ENCODE measurements around the gene DAPK2. TPM values are rescaled to one million over a fixed set of nuclear protein-coding genes. Genes with fewer than 3 reads are reported as not detected.

DAPK2 gene
- polyA plus RNA-seq, 2 of the 4 experiments (the other 2 are of a cell fraction) = 3.1 to 4.8 TPM

GRCh38 chr15:63880744-63881143, 165.5 kb downstream of the DAPK2 start:
- TF ChIP-seq RARB (CRISPR knock-in tag; IDR thresholded peaks at IDR 0.05) (no peak), JUN (IDR thresholded peaks at IDR 0.05) (no peak), BHLHE40 (IDR thresholded peaks at IDR 0.05; ENCODE audit: low read depth, low read length) (no peak), NR3C1 (IDR thresholded peaks at IDR 0.05) (no peak), RAD21 (conservative IDR thresholded peaks at IDR 0.05 in 1 of 2, IDR thresholded peaks at IDR 0.05 in 1 of 2) (no peak), ELK1 (IDR thresholded peaks at IDR 0.05; ENCODE audit: low read depth, low read length) (no peak), CEBPB (IDR thresholded peaks at IDR 0.05) (no peak)
- FAIRE-seq (no peak), ATAC-seq (no peak), DNase-seq (ENCODE audit: low read depth in 1 of 2, low spot score in 1 of 2) (no peak)
- CTCF ChIA-PET = interaction anchor here (1.6 to 2.4 kb wide), 5 partner anchors 10 to 129 kb away, joined by 3 to 15 read pairs (median 6); no protein-coding TSS in a partner anchor
- Histone ChIP-seq H3K4me2 (no peak overlapping the region), H3K27ac (no peak overlapping the region), H3K4me3 (no peak overlapping the region), H3K9me3 (no peaks in the 10 kb centered on the region), H3K4me1 (no peaks in the 10 kb centered on the region)
- POLR2A ChIA-PET = no interaction called here
- WGBS (ENCODE audit: missing lambda C conversion rate) = 63% methylated on average over 5 of the region's 5 CpGs

GRCh38 chr15:63879995-63880394, 166.3 kb downstream of the DAPK2 start:
- no peak overlapping the region for H3K4me3 ChIP-seq
- WGBS (ENCODE audit: missing lambda C conversion rate) = 17% methylated on average over 1 of the region's 1 CpG
- FAIRE-seq (no peak), DNase-seq (ENCODE audit: low read depth in 1 of 2, low spot score in 1 of 2) (no peak), ATAC-seq (no peak; a peak in 1 of 6 replicates)
- no peaks in the 10 kb centered on the region for H3K4me1 ChIP-seq
- POLR2A ChIA-PET = no interaction called here
- no peak for TF ChIP-seq CEBPB (IDR thresholded peaks at IDR 0.05)
- TF ChIP-seq MAZ (IDR thresholded peaks at IDR 0.05; ENCODE audit: borderline replicate concordance, low read depth, low read length) = no peak
- no peak for TF ChIP-seq EHMT2 (IDR thresholded peaks at IDR 0.05; ENCODE audit: low read depth)
- no peak for TF ChIP-seq HMGXB4 (CRISPR knock-in tag; IDR thresholded peaks at IDR 0.05; ENCODE audit: borderline replicate concordance)
- no peak for TF ChIP-seq ZC3H11A (IDR thresholded peaks at IDR 0.05)
- TF ChIP-seq ELK1 (IDR thresholded peaks at IDR 0.05; ENCODE audit: low read depth, low read length) = no peak
- CTCF ChIA-PET = interaction anchor here (1.6 to 1.9 kb wide), 4 partner anchors 10 to 14 kb away, joined by 3 to 15 read pairs (median 6); no protein-coding TSS in a partner anchor
- H3K9me3 ChIP-seq = no peaks in the 10 kb centered on the region
- H3K4me2 ChIP-seq = no peak overlapping the region
- H3K27ac ChIP-seq = no peak overlapping the region

- no peak overlapping the region for H3K27ac ChIP-seq
- ChIA-PET POLR2A (no interaction called here), CTCF (interaction anchor here (1.3 to 1.4 kb wide), 2 partner anchors 9 to 11 kb away, joined by 3 to 5 read pairs; no protein-coding TSS in a partner anchor)
- H3K4me1 ChIP-seq = no peaks in the 10 kb centered on the region
- 55% methylated on average over 3 of the region's 3 CpGs for WGBS (ENCODE audit: missing lambda C conversion rate)
- H3K4me2 ChIP-seq = no peak overlapping the region
- H3K9me3 ChIP-seq = no peaks in the 10 kb centered on the region
- FAIRE-seq (no peak), DNase-seq (ENCODE audit: low read depth in 1 of 2, low spot score in 1 of 2) (no peak), ATAC-seq (no peak)
- H3K4me3 ChIP-seq = no peak overlapping the region
- TF ChIP-seq FOXS1 (CRISPR knock-in tag; IDR thresholded peaks at IDR 0.05) = no peak
- no peak for TF ChIP-seq TP53 (CRISPR knock-in tag; IDR thresholded peaks at IDR 0.05)
- no peak for TF ChIP-seq HMGXB4 (CRISPR knock-in tag; IDR thresholded peaks at IDR 0.05; ENCODE audit: borderline replicate concordance)
- no peak for TF ChIP-seq EP300 (IDR thresholded peaks at IDR 0.05)
- TF ChIP-seq NR3C1 (IDR thresholded peaks at IDR 0.05) = no peak
- no peak for TF ChIP-seq CBX2 (IDR thresholded peaks at IDR 0.05; ENCODE audit: borderline replicate concordance, low read depth)
- no peak for TF ChIP-seq PBX3 (IDR thresholded peaks at IDR 0.05)
- no peak for TF ChIP-seq REST (IDR thresholded peaks at IDR 0.05)
- TF ChIP-seq E2F6 (IDR thresholded peaks at IDR 0.05; ENCODE audit: borderline replicate concordance, low read depth) = no peak
- no peak for TF ChIP-seq KDM1A (IDR thresholded peaks at IDR 0.05; ENCODE audit: low read depth)
Measured at GRCh38 chr15:63879211-63879610, 167.1 kb downstream of the DAPK2 start.

Measured in A549 (cell line).